Posterior cingulate gyrus (tissue), 11 donors: ENCODE measurements around the gene CENPT.

Source experiments
- DNase-seq, 10 donors: peaks; one replicate each; pipeline versions ENCODE4 v3.0.0 to v3.0.0-alpha.2; 2020 to 2021; ENCODE audit warnings: mixed read lengths in 3 of 10
- intact Hi-C: fragments of 100-400 bp; cut with DNase I; formaldehyde crosslinking; loops from one replicate; pipeline ENCODE4 v1.15.1; 2023

Gene CENPT, protein sequence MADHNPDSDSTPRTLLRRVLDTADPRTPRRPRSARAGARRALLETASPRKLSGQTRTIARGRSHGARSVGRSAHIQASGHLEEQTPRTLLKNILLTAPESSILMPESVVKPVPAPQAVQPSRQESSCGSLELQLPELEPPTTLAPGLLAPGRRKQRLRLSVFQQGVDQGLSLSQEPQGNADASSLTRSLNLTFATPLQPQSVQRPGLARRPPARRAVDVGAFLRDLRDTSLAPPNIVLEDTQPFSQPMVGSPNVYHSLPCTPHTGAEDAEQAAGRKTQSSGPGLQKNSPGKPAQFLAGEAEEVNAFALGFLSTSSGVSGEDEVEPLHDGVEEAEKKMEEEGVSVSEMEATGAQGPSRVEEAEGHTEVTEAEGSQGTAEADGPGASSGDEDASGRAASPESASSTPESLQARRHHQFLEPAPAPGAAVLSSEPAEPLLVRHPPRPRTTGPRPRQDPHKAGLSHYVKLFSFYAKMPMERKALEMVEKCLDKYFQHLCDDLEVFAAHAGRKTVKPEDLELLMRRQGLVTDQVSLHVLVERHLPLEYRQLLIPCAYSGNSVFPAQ

GRCh38 chr16:67847064-67847861 is at the start of gene CENPT:
Gene CENPT, minus strand, starts transcription at chr16:67847693. Its CDS starts 13,834 bp downstream, at chr16:67833859.
- DNase-seq, result peak in 6 of 10 donors; percentile 51 to 94 (median 60)
- intact Hi-C loops, result loop anchor here (5.0 to 10.0 kb wide), 4 partner anchors 48 to 322 kb away; partner anchors contain the start of genes ACD, C16orf86, ENKD1 and PARD6A

DNA sequence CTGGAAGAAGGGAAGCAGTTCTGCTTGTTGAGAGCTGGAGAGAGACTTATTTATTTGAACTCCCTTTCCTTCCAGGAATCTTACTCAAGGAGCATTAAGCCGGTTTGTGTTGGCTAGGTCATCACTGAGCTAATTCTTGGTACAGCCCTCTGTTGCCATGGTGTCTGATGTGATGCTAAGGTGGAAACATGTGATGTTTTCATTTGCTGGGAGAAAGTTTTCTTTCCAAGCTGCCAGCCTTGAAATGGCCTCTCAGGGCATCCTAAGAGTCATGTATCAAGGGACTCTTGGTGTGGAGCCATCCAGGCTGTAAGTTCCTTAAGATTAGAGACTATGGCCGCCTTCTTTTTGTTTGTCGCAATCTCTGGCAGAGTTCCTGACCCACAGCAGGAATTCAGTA is 49.7 kb upstream of the CENPT start:
- no peak for DNase-seq
- intact Hi-C loops, result loop anchor here (10.0 kb wide), 1 partner anchor 52 kb away; the partner anchor contains the start of genes CENPT, NUTF2 and THAP11

GRCh38 chr16:67893743-67894399 is 46.4 kb upstream of the CENPT start:
- DNase-seq, result peak in 1 of 10 donors; percentile 79
- intact Hi-C loops, result loop anchor here (10.0 kb wide), 1 partner anchor 49 kb away; the partner anchor contains the start of genes CENPT, NUTF2 and THAP11

GRCh38 chr16:67892899-67893742 is 45.6 kb upstream of the CENPT start, which contains the start of gene PSKH1:
Gene PSKH1, plus strand, starts transcription at chr16:67893254. Its CDS starts 15,496 bp downstream, at chr16:67908750.
- intact Hi-C loops, result loop anchor here (10.0 kb wide), 1 partner anchor 48 kb away; the partner anchor contains the start of genes CENPT, NUTF2 and THAP11

GRCh38 chr16:67892375-67892774 is 44.9 kb upstream of the CENPT start:
- intact Hi-C loops, result loop anchor here (10.0 kb wide), 1 partner anchor 48 kb away; the partner anchor contains the start of genes CENPT, NUTF2 and THAP11
- peak in 1 of 10 donors; percentile 34 for DNase-seq

More at GRCh38 chr16:67892899-67893742, 45.6 kb upstream of the CENPT start, which contains the start of gene PSKH1:
- peak; percentile 93 to 100 (median 98) for DNase-seq

DNA sequence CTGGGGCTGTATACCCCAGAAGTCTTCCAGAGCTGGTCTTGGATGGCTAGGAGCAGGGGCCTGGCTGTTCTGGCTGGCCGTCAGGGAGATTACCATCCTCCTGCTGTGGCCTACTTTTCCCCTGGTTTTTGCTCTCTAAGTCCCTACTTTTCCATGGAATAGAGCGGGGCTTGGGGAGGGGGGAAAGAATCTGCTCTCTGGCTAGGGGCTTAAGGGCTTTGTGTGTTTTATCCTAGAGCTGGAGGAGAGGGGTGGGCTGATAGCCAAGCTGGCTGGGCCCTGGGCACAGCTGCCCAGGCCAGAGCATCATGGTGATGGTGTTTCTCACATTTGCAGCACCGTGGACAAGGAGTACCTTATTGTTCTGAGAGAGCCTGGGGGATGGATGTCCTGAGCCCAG is 40.8 kb upstream of the CENPT start:
- no peak for DNase-seq
- intact Hi-C loops, result no loop called here

- intact Hi-C loops, result no loop called here
- no peak for DNase-seq
Measured at GRCh38 chr16:67886387-67886786, 38.9 kb upstream of the CENPT start.

GRCh38 chr16:67885976-67886375 is 38.5 kb upstream of the CENPT start:
- DNase-seq, result peak in 1 of 10 donors; percentile 80
- intact Hi-C loops, result no loop called here

GRCh38 chr16:67885545-67885944 is 38.1 kb upstream of the CENPT start:
- DNase-seq, result peak in 2 of 10 donors; percentile 51 to 82
- intact Hi-C loops, result no loop called here

DNA sequence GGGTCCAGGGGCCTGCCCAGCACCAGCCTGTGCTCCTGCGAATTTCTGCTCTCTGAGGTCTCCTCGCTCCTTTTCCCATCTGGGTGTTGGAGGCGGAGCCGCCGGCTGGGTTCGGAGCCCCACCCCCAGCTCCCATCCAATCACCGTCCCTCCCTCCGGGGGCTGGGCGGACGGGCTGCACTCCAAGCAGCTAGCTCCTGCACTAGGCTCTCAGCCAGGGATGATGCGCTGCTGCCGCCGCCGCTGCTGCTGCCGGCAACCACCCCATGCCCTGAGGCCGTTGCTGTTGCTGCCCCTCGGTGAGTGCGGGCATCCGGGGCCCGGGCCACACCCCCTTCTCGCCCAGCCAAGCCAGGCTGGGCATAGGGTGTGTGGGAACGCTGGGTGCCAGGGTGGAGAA is 37.2 kb upstream of the CENPT start, which contains the start of gene NRN1L:
NRN1L (plus strand) TSS at position 202 of the 400 bp plus-strand sequence; CDS start at position 221, 19 bp downstream.
- peak; percentile 87 to 99 (median 95) for DNase-seq
- intact Hi-C loops, result no loop called here

DNA sequence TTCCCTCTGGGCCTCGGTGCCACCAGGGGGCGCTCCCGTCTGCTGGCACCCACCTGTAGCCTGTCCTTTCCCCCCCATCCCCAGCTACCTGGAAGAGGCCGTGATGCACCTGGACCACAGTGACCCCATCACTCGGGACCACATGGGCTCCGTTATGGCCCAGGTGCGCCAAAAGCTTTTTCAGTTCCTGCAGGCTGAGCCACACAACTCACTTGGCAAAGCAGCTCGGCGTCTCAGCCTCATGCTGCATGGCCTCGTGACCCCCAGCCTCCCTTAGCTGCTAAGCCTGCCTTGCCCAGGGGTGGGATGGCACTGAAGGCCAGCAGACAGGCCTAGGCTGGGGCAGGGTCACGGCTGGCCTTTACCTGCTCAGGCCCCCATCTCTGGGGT is 36.4 kb upstream of the CENPT start:
- intact Hi-C loops, result loop anchor here (1.0 to 2.0 kb wide), 2 partner anchors 45 to 156 kb away; no protein-coding TSS in a partner anchor
- peak in 9 of 10 donors; percentile 49 to 95 (median 62) for DNase-seq

GRCh38 chr16:67883146-67883871 is 35.8 kb upstream of the CENPT start:
- peak in 1 of 10 donors; percentile 15 for DNase-seq
- intact Hi-C loops, result loop anchor here (1.0 to 2.0 kb wide), 2 partner anchors 45 to 157 kb away; no protein-coding TSS in a partner anchor

GRCh38 chr16:67882374-67883145 is 35.1 kb upstream of the CENPT start:
- DNase-seq, result peak; percentile 71 to 98 (median 84)
- intact Hi-C loops, result loop anchor here (1.0 to 2.0 kb wide), 2 partner anchors 46 to 158 kb away; no protein-coding TSS in a partner anchor

DNA sequence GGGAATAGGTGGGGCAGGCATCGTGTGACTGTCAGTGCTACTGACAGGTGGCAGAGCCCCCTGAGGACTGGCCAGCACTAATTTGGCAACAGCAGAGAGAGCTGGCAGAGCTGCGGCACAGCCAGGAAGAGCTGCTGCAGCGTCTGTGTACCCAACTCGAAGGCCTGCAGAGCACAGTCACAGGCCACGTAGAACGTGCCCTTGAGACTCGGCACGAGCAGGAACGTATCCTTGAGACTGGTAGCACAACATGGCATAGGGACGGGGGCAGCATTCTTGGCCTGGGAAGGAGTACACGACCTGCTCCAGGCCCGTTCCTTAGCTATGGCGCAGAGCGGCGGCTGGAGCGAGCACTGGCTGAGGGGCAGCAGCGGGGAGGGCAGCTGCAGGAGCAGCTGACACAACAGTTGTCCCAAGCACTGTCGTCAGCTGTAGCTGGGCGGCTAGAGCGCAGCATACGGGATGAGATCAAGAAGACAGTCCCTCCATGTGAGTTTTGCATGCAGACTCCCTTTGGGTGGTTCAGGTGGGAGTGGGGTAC is 34.2 kb upstream of the CENPT start:
- intact Hi-C loops, result loop anchor here (2.0 kb wide), 1 partner anchor 47 kb away; no protein-coding TSS in a partner anchor
- DNase-seq, result peak in 9 of 10 donors; percentile 23 to 96 (median 63)

GRCh38 chr16:67880584-67880983 is 33.1 kb upstream of the CENPT start:
- intact Hi-C loops, result no loop called here

GRCh38 chr16:67879936-67880335 is 32.4 kb upstream of the CENPT start:
- DNase-seq, result peak in 2 of 10 donors; percentile 54 to 62
- intact Hi-C loops, result no loop called here

More at GRCh38 chr16:67880584-67880983, 33.1 kb upstream of the CENPT start:
- peak in 2 of 10 donors; percentile 69 to 76 for DNase-seq
